Natural killer cell (primary cell): Measurements from ENCODE around the gene SYNPO2L. TPM values are rescaled to one million over a fixed set of nuclear protein-coding genes. Genes with fewer than 3 reads are reported as not detected.
A peak's percentile ranks its signal among the peaks of the same experiment; 100 is the strongest.

Source experiments
- ATAC-seq, 3 donors: fragments of 150-1000 bp in 2 of 3; fragments of 200-7000 bp in 1 of 3; cut with Tn5 transposase; 1 replicate in 1 of 3; 2 replicates in 2 of 3; pipeline ENCODE4 v1.10.0; 2021; ENCODE audit warnings: mild to moderate bottlenecking in 2 of 3, moderate library complexity in 2 of 3
- DNase-seq, 2 donors: peaks; one replicate each; pipeline versions ENCODE4 v3.0.0 to v3.0.0-alpha.2; 2013 to 2021; ENCODE audit warnings: mixed read lengths in 1 of 2
- H3K27ac ChIP-seq: one replicate; pipeline ENCODE4 v1.5.1; 2013; ENCODE audit warnings: mild to moderate bottlenecking, low read length
- H3K27me3 ChIP-seq: one replicate; pipeline ENCODE4 v1.6.1; 2013; ENCODE audit warnings: low read length; ENCODE audit not compliant: control insufficient read depth, insufficient read depth
- H3K36me3 ChIP-seq: one replicate; pipeline ENCODE4 v1.6.1; 2013; ENCODE audit warnings: low read length; ENCODE audit not compliant: control insufficient read depth, insufficient read depth
- H3K4me1 ChIP-seq: one replicate; pipeline ENCODE4 v1.6.1; 2013; ENCODE audit warnings: low read length; ENCODE audit not compliant: control insufficient read depth, insufficient read depth
- H3K4me3 ChIP-seq: one replicate; pipeline ENCODE4 v1.5.1; 2013; ENCODE audit warnings: low read length
- H3K9me3 ChIP-seq: one replicate; pipeline ENCODE4 v1.6.1; 2013; ENCODE audit warnings: low read length; ENCODE audit not compliant: control insufficient read depth, insufficient read depth
- H3K27ac Mint-ChIP-seq, 2 donors: one replicate each; pipeline ENCODE4 v1.8.0; 2022; ENCODE audit warnings: mild to moderate bottlenecking in 2 of 2, mixed read lengths in 2 of 2, moderate library complexity in 1 of 2
- H3K27me3 Mint-ChIP-seq, 2 donors: one replicate each; pipeline ENCODE4 v1.8.0; 2022; ENCODE audit warnings: low read depth in 2 of 2, mixed read lengths in 2 of 2
- H3K36me3 Mint-ChIP-seq: one replicate; pipeline ENCODE4 v1.8.0; 2022; ENCODE audit warnings: mixed read lengths
- H3K4me1 Mint-ChIP-seq, 2 donors: one replicate each; pipeline ENCODE4 v1.8.0; 2022; ENCODE audit warnings: mixed read lengths in 2 of 2
- H3K4me3 Mint-ChIP-seq: one replicate; pipeline ENCODE4 v1.8.0; 2022; ENCODE audit warnings: mild to moderate bottlenecking, moderate library complexity, mixed read lengths
- H3K9me3 Mint-ChIP-seq, 2 donors: one replicate each; pipeline ENCODE4 v1.8.0; 2022; ENCODE audit warnings: mixed read lengths in 2 of 2
- CTCF ChIP-seq: fragments of 200-600 bp; IDR thresholded peaks from one replicate; pipeline ENCODE4 v1.8.0; 2022; ENCODE audit warnings: antibody characterized with exemption
- WGBS: methylation state at CpG from one replicate; pipeline ENCODE4 v1.1.7; 2013; ENCODE audit warnings: missing lambda C conversion rate; ENCODE audit not compliant: insufficient coverage; 5-methylcytosine and 5-hydroxymethylcytosine counted together
- intact Hi-C: fragments of 100-400 bp; cut with micrococcal nuclease; formaldehyde crosslinking; loops from one replicate; pipeline ENCODE4 v1.14.2; 2022
- total RNA-seq, 4 donors: library from RNA; stranded (reverse); fragments of 120-200 nt in 1 of 4; gene quantifications; one replicate each; pipeline versions ENCODE4 v1.2.3 to v1.2.4, GENCODE V29; 2013 to 2022

SYNPO2L gene
- total RNA-seq, 3 donors from 2014 or later (not counting 1 experiment from before 2014, with no cell fraction given): not detected

GRCh38 chr10:73627300-73627699 is 28.5 kb downstream of the SYNPO2L start:
- no peak overlapping the region for H3K4me3 Mint-ChIP-seq
- peaks cover 9 to 22% of the 10 kb centered on the region in 2 donors for H3K4me1 Mint-ChIP-seq
- no peak overlapping the region for H3K27ac ChIP-seq
- H3K27ac Mint-ChIP-seq: peak overlapping the region in 1 of 2 donors; percentile 99
- 98% methylated on average over 6 of the region's 6 CpGs for WGBS
- ATAC-seq (no peak), DNase-seq (no peak)
- intact Hi-C loops: loop anchor here (2.0 kb wide), 1 partner anchor 130 kb away; the partner anchor contains the start of gene PPP3CB
- no peak overlapping the region for H3K4me3 ChIP-seq
- TF ChIP-seq CTCF: no peak
- no peaks in the 10 kb centered on the region for H3K27me3 ChIP-seq
- no peaks in the 10 kb centered on the region for H3K36me3 ChIP-seq
- H3K27me3 Mint-ChIP-seq: no peaks in the 10 kb centered on the region
- H3K9me3 Mint-ChIP-seq: no peaks in the 10 kb centered on the region
- H3K9me3 ChIP-seq: no peaks in the 10 kb centered on the region
- no peaks in the 10 kb centered on the region for H3K36me3 Mint-ChIP-seq
- peaks cover 7% of the 10 kb centered on the region for H3K4me1 ChIP-seq

- no peaks in the 10 kb centered on the region for H3K27me3 Mint-ChIP-seq
- no peak for TF ChIP-seq CTCF
- H3K9me3 Mint-ChIP-seq: no peaks in the 10 kb centered on the region
- H3K36me3 Mint-ChIP-seq: no peaks in the 10 kb centered on the region
- peak overlapping the region; percentile 98 for H3K4me3 Mint-ChIP-seq
- no peaks in the 10 kb centered on the region for H3K27me3 ChIP-seq
- H3K36me3 ChIP-seq: no peaks in the 10 kb centered on the region
- ATAC-seq: peak; percentile 95 to 98 (median 96)
- peak overlapping the region; percentile 93 to 99 for H3K27ac Mint-ChIP-seq
- intact Hi-C loops: loop anchor here (2.0 kb wide), 1 partner anchor 129 kb away; the partner anchor contains the start of gene PPP3CB
- peak overlapping the region; percentile 32 for H3K27ac ChIP-seq
- WGBS: under 1% methylated on average over 40 of the region's 42 CpGs
- peaks cover 7% of the 10 kb centered on the region for H3K4me1 ChIP-seq
- H3K4me3 ChIP-seq: peak overlapping the region; percentile 51
- H3K4me1 Mint-ChIP-seq: peaks cover 9 to 22% of the 10 kb centered on the region in 2 donors
- DNase-seq: peak; percentile 89 to 98
- H3K9me3 ChIP-seq: no peaks in the 10 kb centered on the region
Observed at GRCh38 chr10:73625884-73626752, 29.7 kb downstream of the SYNPO2L start.

- Histone ChIP-seq H3K9me3 (no peaks in the 10 kb centered on the region), H3K4me1 (peaks cover 7% of the 10 kb centered on the region), H3K4me3 (peak overlapping the region; percentile 51), H3K36me3 (no peaks in the 10 kb centered on the region), H3K27me3 (no peaks in the 10 kb centered on the region), H3K27ac (peak overlapping the region; percentile 55)
- H3K27me3 Mint-ChIP-seq: no peaks in the 10 kb centered on the region
- peak overlapping the region; percentile 98 for H3K4me3 Mint-ChIP-seq
- under 1% methylated on average over 44 of the region's 46 CpGs for WGBS
- DNase-seq: peak; percentile 28 to 55
- ATAC-seq: peak; percentile 63 to 74 (median 66)
- H3K27ac Mint-ChIP-seq: peak overlapping the region; percentile 93 to 99
- no peaks in the 10 kb centered on the region for H3K36me3 Mint-ChIP-seq
- intact Hi-C loops: no loop called here
- TF ChIP-seq CTCF: no peak
- H3K4me1 Mint-ChIP-seq: peaks cover 9 to 22% of the 10 kb centered on the region in 2 donors
- no peaks in the 10 kb centered on the region for H3K9me3 Mint-ChIP-seq
Observed at GRCh38 chr10:73625004-73625883, 30.6 kb downstream of the SYNPO2L start.
